HCT116 (cell line): ENCODE measurements around the gene LATS1. TPM values are rescaled to one million over a fixed set of nuclear protein-coding genes. Genes with fewer than 3 reads are reported as not detected.

Source experiments
- ATAC-seq: fragments of 200-7000 bp; cut with Tn5 transposase; 2 replicates; pipeline ENCODE4 v1.9.1; 2020; ENCODE audit warnings: mild to moderate bottlenecking, moderate library complexity
- BruUV-seq: library from RNA; stranded (reverse); fragments of 400-500 nt; replicated peaks from 2 replicates; lab custom pipeline; 2021; lab: Mats Ljungman, UMichigan
- CTCF ChIA-PET: fragments of 300-600 bp; sonication (Branson Sonifier 250); formaldehyde crosslinking; loops from one replicate; lab custom pipeline; 2021; ENCODE audit warnings: antibody characterized with exemption; lab: Charles Lee
- POLR2A ChIA-PET: fragments of 300-600, 350-600 bp; sonication (Branson Sonifier 250); formaldehyde crosslinking; loops from one replicate; lab custom pipeline; 2021; ENCODE audit warnings: antibody characterized with exemption; lab: Charles Lee
- RAD21 ChIA-PET, 2 experiments: fragments of 300-600 bp; sonication (Branson Sonifier 250); formaldehyde crosslinking; loops; one replicate each; lab custom pipeline; 2023; ENCODE audit warnings: low total read pairs in 2 of 2; ENCODE audit not compliant: uncharacterized antibody in 2 of 2, unreplicated experiment in 2 of 2, low non-redundant PET in 1 of 2; lab: Charles Lee
- DNase-seq: peaks from one replicate; pipeline ENCODE4 v3.0.0-alpha.2; 2010; ENCODE audit warnings: low read depth, low spot score
- H2AFZ ChIP-seq: fragments of 200-600 bp; shearing (Covaris generic), sonication (generic); 2 replicates; pipeline ENCODE4 v1.6.1; 2017; ENCODE audit warnings: low read depth, mixed run types, mixed read lengths, antibody characterized with exemption, low read length; ENCODE audit not compliant: poor library complexity, severe bottlenecking
- H3K27ac ChIP-seq: 2 replicates; pipeline ENCODE4 v1.5.1; 2012; ENCODE audit warnings: low read depth, low read length
- H3K27me3 ChIP-seq: fragments of 200-600 bp; sonication (generic); 2 replicates; pipeline ENCODE4 v1.6.1; 2016; ENCODE audit warnings: mixed run types, low read length, mixed read lengths; ENCODE audit not compliant: insufficient read depth
- H3K36me3 ChIP-seq, 2 experiments: fragments of 200-500 bp in 1 of 2; fragments of 200-600 bp in 1 of 2; sonication (Bioruptor generic) in 1 of 2; sonication (generic) in 1 of 2; 2 replicates each; pipeline versions ENCODE4 v1.5.1 to v1.6.1; 2014 to 2016; ENCODE audit warnings: low read length in 2 of 2, inconsistent platforms in 1 of 2, mixed read lengths in 1 of 2, mixed run types in 1 of 2; ENCODE audit not compliant: insufficient read depth in 2 of 2, control insufficient read depth in 1 of 2
- H3K4me1 ChIP-seq, 2 experiments: fragments of 200-600 bp in 1 of 2; sonication (generic) in 1 of 2; 2 replicates each; pipeline versions ENCODE4 v1.5.1 to v1.6.1; 2012 to 2017; ENCODE audit warnings: low read length in 2 of 2, inconsistent platforms in 1 of 2, mild to moderate bottlenecking in 1 of 2, mixed read lengths in 1 of 2, mixed run types in 1 of 2, moderate library complexity in 1 of 2; ENCODE audit not compliant: insufficient read depth in 2 of 2, control insufficient read depth in 1 of 2
- H3K4me2 ChIP-seq: fragments of 200-600 bp; sonication (generic); 2 replicates; pipeline ENCODE4 v1.6.1; 2017; ENCODE audit warnings: mixed run types, low read length, mixed read lengths
- H3K4me3 ChIP-seq, 2 experiments: fragments of 200-600 bp in 1 of 2; sonication (generic) in 1 of 2; replicated peaks in 1 of 2; 2 replicates each; pipeline ENCODE4 v1.5.1; 2011 to 2016; ENCODE audit warnings: low read length in 2 of 2, control low read depth in 1 of 2, low read depth in 1 of 2, mild to moderate bottlenecking in 1 of 2, mixed read lengths in 1 of 2, mixed run types in 1 of 2
- H3K79me2 ChIP-seq: fragments of 200-600 bp; sonication (generic); 2 replicates; pipeline ENCODE4 v1.6.1; 2017; ENCODE audit warnings: mild to moderate bottlenecking, mixed run types, low read length, moderate library complexity, mixed read lengths; ENCODE audit not compliant: insufficient read depth
- H3K9ac ChIP-seq: fragments of 200-600 bp; sonication (generic); 2 replicates; pipeline ENCODE4 v1.6.1; 2016; ENCODE audit warnings: low read length, mixed read lengths
- H3K9me2 ChIP-seq: fragments of 200-600 bp; sonication (generic), shearing (Covaris generic); 2 replicates; pipeline ENCODE4 v1.6.1; 2017; ENCODE audit warnings: mixed run types, mild to moderate bottlenecking, moderate library complexity; ENCODE audit not compliant: insufficient read depth
- H3K9me3 ChIP-seq, 2 experiments: fragments of 200-500 bp in 1 of 2; fragments of 200-600 bp in 1 of 2; sonication (Bioruptor generic) in 1 of 2; sonication (generic) in 1 of 2; 2 replicates each; pipeline ENCODE4 v1.6.1; 2014 to 2017; ENCODE audit warnings: low read length in 2 of 2, mixed read lengths in 2 of 2, inconsistent platforms in 1 of 2, low read depth in 1 of 2, mild to moderate bottlenecking in 1 of 2, mixed run types in 1 of 2, moderate library complexity in 1 of 2; ENCODE audit not compliant: control insufficient read depth in 1 of 2, insufficient read depth in 1 of 2
- H4K20me1 ChIP-seq: fragments of 200-600 bp; sonication (generic), shearing (Covaris generic); 2 replicates; pipeline ENCODE4 v1.6.1; 2017; ENCODE audit warnings: mixed run types, mild to moderate bottlenecking, moderate library complexity; ENCODE audit not compliant: insufficient read depth
- ATF3 ChIP-seq: IDR thresholded peaks from 2 replicates; pipeline ENCODE4 v1.6.1; 2012
- FOSL1 ChIP-seq: IDR thresholded peaks from 2 replicates; pipeline ENCODE4 v1.6.1; 2012; ENCODE audit warnings: low read depth
- JUND ChIP-seq: IDR thresholded peaks from 2 replicates; pipeline ENCODE4 v1.6.1; 2012
- MAX ChIP-seq: IDR thresholded peaks from 2 replicates; pipeline ENCODE4 v1.6.1; 2012
- POLR2A ChIP-seq: IDR thresholded peaks from 2 replicates; pipeline ENCODE4 v1.7.0; 2011; ENCODE audit warnings: borderline replicate concordance; ENCODE audit not compliant: insufficient read depth, insufficient read length; ENCODE audit errors: extremely low read depth
- POLR2AphosphoS5 ChIP-seq: IDR thresholded peaks from 2 replicates; pipeline ENCODE4 v1.6.1; 2011; ENCODE audit warnings: mild to moderate bottlenecking, low read depth, low read length, moderate library complexity
- REST ChIP-seq: IDR thresholded peaks from 2 replicates; pipeline ENCODE4 v1.6.1; 2012; ENCODE audit warnings: low read depth
- SIN3A ChIP-seq: IDR thresholded peaks from 2 replicates; pipeline ENCODE4 v1.6.1; 2012; ENCODE audit warnings: low read depth
- SP1 ChIP-seq: IDR thresholded peaks from 2 replicates; pipeline ENCODE4 v1.6.1; 2012; ENCODE audit warnings: low read depth
- SRF ChIP-seq: IDR thresholded peaks from 2 replicates; pipeline ENCODE4 v1.6.1; 2012; ENCODE audit warnings: low read depth
- TCF7L2 ChIP-seq: IDR thresholded peaks from 2 replicates; pipeline ENCODE4 v1.7.0; 2011; ENCODE audit warnings: borderline replicate concordance, inconsistent platforms; ENCODE audit not compliant: insufficient read depth, insufficient read length; ENCODE audit errors: extremely low read depth
- ZFX ChIP-seq: fragments of 450-650 bp; IDR thresholded peaks from 2 replicates; pipeline ENCODE4 v1.6.1; 2017
- intact Hi-C: fragments of 100-400 bp; cut with micrococcal nuclease; formaldehyde crosslinking; loops from 2 replicates; pipeline ENCODE4 v1.10.0; 2022
- total RNA-seq: library from RNA; stranded (reverse); gene quantifications from one replicate; pipeline ENCODE4 v1.2.1, GENCODE V29; 2021; ENCODE audit not compliant: unreplicated experiment

The LATS1 gene
- total RNA-seq, 1 experiment from 2014 or later = 21.6 TPM

- H3K27ac ChIP-seq = no peak overlapping the region
- DNase-seq (no peak), ATAC-seq (no peak)
- H3K9me2 ChIP-seq = no peaks in the 10 kb centered on the region
- no peak overlapping the region for H3K4me3 ChIP-seq
- no peak for TF ChIP-seq REST
- no peak for TF ChIP-seq POLR2AphosphoS5
- TF ChIP-seq JUND = no peak
- no peak for TF ChIP-seq FOSL1
- TF ChIP-seq POLR2A = no peak
- TF ChIP-seq MAX = no peak
- no peak for TF ChIP-seq SRF
- TF ChIP-seq TCF7L2 = no peak
- no peak for TF ChIP-seq SIN3A
- TF ChIP-seq ATF3 = no peak
- no peak for TF ChIP-seq ZFX
- TF ChIP-seq SP1 = no peak
- H3K4me2 ChIP-seq = no peak overlapping the region
- H3K4me1 ChIP-seq = no peaks in the 10 kb centered on the region
- H3K36me3 ChIP-seq = peaks cover 33 to 37% of the 10 kb centered on the region in 2 experiments
- no peaks in the 10 kb centered on the region for H3K27me3 ChIP-seq
- no peaks in the 10 kb centered on the region for H3K79me2 ChIP-seq
- H3K9me3 ChIP-seq = no peaks in the 10 kb centered on the region
- no peaks in the 10 kb centered on the region for H4K20me1 ChIP-seq
- ChIA-PET POLR2A (no interaction called here), RAD21 (no interaction called here), CTCF (no interaction called here)
- H2AFZ ChIP-seq = no peak overlapping the region
- intact Hi-C loops = no loop called here
- no TSS peak for BruUV-seq
- H3K9ac ChIP-seq = no peak overlapping the region
These were observed 11.9 kb upstream of the LATS1 start for GRCh38 chr6:149729824-149730223.
